ENCODE measurements around the gene ABCC1.

GRCh38 chr16:16137110-16137509 is 187.7 kb downstream of the ABCC1 start:
- TF ChIP-seq, protein P1, sequence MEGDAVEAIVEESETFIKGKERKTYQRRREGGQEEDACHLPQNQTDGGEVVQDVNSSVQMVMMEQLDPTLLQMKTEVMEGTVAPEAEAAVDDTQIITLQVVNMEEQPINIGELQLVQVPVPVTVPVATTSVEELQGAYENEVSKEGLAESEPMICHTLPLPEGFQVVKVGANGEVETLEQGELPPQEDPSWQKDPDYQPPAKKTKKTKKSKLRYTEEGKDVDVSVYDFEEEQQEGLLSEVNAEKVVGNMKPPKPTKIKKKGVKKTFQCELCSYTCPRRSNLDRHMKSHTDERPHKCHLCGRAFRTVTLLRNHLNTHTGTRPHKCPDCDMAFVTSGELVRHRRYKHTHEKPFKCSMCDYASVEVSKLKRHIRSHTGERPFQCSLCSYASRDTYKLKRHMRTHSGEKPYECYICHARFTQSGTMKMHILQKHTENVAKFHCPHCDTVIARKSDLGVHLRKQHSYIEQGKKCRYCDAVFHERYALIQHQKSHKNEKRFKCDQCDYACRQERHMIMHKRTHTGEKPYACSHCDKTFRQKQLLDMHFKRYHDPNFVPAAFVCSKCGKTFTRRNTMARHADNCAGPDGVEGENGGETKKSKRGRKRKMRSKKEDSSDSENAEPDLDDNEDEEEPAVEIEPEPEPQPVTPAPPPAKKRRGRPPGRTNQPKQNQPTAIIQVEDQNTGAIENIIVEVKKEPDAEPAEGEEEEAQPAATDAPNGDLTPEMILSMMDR (IDR thresholded peaks at IDR 0.05; ENCODE audit: low read depth, low read length, poor library complexity, severe bottlenecking), result no peak
- no peak for TF ChIP-seq EZH2phosphoT487 (IDR thresholded peaks at IDR 0.05; ENCODE audit: borderline replicate concordance, low read length)

Measured in DOHH2 (cell line).